ENCODE measurements around the gene ZNF253. TPM values are rescaled to one million over a fixed set of nuclear protein-coding genes. Genes with fewer than 3 reads are reported as not detected.

ZNF253 gene
- total and polyA plus RNA-seq, 10 of the 15 experiments (the other 5 are each of a cell fraction or from before 2014, with no cell fraction given), result 2.6 to 8.9 (median 5.2) TPM

DNA sequence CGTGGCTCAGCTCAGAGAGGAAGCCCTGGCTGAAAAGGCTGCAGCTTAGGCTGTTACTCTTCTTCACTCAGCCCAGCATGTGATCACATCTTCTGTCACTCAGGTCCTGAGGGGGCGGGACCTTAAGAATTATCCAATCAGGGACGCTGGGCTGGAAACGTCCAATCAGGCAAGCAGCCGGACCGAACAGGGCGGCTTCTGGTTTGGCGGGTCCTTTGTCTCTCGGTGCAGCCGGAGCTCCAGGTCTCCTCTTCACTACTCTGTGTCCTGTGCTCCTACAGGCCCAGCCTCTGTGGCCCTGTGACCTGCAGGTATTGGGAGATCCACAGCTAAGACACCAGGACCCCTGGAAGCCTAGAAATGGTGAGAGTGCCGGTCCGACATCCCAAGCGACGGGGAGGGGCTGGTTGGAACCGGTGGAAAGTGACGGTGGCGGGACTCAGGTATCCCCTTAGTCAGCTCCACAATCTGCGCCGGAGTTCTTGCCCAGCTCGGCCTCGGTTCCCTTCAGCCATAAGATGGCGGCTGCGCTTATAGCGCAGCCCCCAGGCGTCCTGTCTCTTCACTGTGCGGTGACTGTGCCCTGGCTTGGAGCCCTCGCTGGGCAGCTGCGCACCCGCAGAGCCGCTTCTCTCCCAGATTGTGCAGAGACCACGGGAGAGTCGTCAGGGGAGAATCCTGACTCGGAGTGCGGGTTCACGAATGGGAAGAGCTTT, 35.2 kb downstream of the ZNF253 start, which contains the start of gene ZNF93 (continued):
- TF ChIP-seq, protein P1, sequence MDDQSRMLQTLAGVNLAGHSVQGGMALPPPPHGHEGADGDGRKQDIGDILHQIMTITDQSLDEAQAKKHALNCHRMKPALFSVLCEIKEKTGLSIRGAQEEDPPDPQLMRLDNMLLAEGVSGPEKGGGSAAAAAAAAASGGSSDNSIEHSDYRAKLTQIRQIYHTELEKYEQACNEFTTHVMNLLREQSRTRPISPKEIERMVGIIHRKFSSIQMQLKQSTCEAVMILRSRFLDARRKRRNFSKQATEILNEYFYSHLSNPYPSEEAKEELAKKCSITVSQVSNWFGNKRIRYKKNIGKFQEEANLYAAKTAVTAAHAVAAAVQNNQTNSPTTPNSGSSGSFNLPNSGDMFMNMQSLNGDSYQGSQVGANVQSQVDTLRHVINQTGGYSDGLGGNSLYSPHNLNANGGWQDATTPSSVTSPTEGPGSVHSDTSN (IDR thresholded peaks at IDR 0.05; ENCODE audit: insufficient replicate concordance, low read depth, low read length), result peak; percentile 92
- peak; percentile 91 for TF ChIP-seq NFYB (IDR thresholded peaks at IDR 0.05; ENCODE audit: insufficient read depth, low read depth, low read length)
- TF ChIP-seq, protein P2, sequence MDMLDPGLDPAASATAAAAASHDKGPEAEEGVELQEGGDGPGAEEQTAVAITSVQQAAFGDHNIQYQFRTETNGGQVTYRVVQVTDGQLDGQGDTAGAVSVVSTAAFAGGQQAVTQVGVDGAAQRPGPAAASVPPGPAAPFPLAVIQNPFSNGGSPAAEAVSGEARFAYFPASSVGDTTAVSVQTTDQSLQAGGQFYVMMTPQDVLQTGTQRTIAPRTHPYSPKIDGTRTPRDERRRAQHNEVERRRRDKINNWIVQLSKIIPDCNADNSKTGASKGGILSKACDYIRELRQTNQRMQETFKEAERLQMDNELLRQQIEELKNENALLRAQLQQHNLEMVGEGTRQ (IDR thresholded peaks at IDR 0.05; ENCODE audit: borderline replicate concordance, low read depth, low read length), result peak; percentile 74
- TF ChIP-seq SIN3A (IDR thresholded peaks at IDR 0.05; ENCODE audit: low read depth, low read length), result peak; percentile 89; the same call in 1 of the 2 replicates
- 0 out of 2 replicates have a peak, but pooled peaks have one; percentile 70 for TF ChIP-seq STAT1 (conservative IDR thresholded peaks at IDR 0.05)
- no peak for TF ChIP-seq HDAC2 (IDR thresholded peaks at IDR 0.05)
- TF ChIP-seq BHLHE40 (IDR thresholded peaks at IDR 0.05; ENCODE audit: borderline replicate concordance in 1 of 2, low read depth in 2 of 2, low read length in 1 of 2), result peak; percentile 36 to 58; a peak in 1 of 4 replicates
- no peak for TF ChIP-seq RB1 (IDR thresholded peaks at IDR 0.05; ENCODE audit: borderline replicate concordance)
- TF ChIP-seq CHD2 (IDR thresholded peaks at IDR 0.05; ENCODE audit: borderline replicate concordance, low read depth, low read length), result peak; percentile 76; the same call in 1 of the 2 replicates
- 0 out of 2 replicates have a peak, but pooled peaks have one; percentile 20 for TF ChIP-seq RFX5 (IDR thresholded peaks at IDR 0.05; ENCODE audit: low read depth, low read length)
- no peak for TF ChIP-seq WRNIP1 (IDR thresholded peaks at IDR 0.05; ENCODE audit: borderline replicate concordance, low read depth, low read length)
- TF ChIP-seq SPI1 (IDR thresholded peaks at IDR 0.05; ENCODE audit: borderline replicate concordance, insufficient read depth, low read depth, low read length), result no peak
- peak; percentile 81 for TF ChIP-seq POLR2AphosphoS5 (IDR thresholded peaks at IDR 0.05; ENCODE audit: low read length)
- peak; percentile 85 for TF ChIP-seq SP1 (IDR thresholded peaks at IDR 0.05; ENCODE audit: low read depth, low read length)
- TF ChIP-seq, protein P3, sequence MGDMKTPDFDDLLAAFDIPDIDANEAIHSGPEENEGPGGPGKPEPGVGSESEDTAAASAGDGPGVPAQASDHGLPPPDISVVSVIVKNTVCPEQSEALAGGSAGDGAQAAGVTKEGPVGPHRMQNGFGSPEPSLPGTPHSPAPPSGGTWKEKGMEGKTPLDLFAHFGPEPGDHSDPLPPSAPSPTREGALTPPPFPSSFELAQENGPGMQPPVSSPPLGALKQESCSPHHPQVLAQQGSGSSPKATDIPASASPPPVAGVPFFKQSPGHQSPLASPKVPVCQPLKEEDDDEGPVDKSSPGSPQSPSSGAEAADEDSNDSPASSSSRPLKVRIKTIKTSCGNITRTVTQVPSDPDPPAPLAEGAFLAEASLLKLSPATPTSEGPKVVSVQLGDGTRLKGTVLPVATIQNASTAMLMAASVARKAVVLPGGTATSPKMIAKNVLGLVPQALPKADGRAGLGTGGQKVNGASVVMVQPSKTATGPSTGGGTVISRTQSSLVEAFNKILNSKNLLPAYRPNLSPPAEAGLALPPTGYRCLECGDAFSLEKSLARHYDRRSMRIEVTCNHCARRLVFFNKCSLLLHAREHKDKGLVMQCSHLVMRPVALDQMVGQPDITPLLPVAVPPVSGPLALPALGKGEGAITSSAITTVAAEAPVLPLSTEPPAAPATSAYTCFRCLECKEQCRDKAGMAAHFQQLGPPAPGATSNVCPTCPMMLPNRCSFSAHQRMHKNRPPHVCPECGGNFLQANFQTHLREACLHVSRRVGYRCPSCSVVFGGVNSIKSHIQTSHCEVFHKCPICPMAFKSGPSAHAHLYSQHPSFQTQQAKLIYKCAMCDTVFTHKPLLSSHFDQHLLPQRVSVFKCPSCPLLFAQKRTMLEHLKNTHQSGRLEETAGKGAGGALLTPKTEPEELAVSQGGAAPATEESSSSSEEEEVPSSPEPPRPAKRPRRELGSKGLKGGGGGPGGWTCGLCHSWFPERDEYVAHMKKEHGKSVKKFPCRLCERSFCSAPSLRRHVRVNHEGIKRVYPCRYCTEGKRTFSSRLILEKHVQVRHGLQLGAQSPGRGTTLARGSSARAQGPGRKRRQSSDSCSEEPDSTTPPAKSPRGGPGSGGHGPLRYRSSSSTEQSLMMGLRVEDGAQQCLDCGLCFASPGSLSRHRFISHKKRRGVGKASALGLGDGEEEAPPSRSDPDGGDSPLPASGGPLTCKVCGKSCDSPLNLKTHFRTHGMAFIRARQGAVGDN (IDR thresholded peaks at IDR 0.05), result no peak
- TF ChIP-seq, protein P4, sequence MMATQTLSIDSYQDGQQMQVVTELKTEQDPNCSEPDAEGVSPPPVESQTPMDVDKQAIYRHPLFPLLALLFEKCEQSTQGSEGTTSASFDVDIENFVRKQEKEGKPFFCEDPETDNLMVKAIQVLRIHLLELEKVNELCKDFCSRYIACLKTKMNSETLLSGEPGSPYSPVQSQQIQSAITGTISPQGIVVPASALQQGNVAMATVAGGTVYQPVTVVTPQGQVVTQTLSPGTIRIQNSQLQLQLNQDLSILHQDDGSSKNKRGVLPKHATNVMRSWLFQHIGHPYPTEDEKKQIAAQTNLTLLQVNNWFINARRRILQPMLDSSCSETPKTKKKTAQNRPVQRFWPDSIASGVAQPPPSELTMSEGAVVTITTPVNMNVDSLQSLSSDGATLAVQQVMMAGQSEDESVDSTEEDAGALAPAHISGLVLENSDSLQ (IDR thresholded peaks at IDR 0.05), result peak; percentile 98
- TF ChIP-seq, protein P5, sequence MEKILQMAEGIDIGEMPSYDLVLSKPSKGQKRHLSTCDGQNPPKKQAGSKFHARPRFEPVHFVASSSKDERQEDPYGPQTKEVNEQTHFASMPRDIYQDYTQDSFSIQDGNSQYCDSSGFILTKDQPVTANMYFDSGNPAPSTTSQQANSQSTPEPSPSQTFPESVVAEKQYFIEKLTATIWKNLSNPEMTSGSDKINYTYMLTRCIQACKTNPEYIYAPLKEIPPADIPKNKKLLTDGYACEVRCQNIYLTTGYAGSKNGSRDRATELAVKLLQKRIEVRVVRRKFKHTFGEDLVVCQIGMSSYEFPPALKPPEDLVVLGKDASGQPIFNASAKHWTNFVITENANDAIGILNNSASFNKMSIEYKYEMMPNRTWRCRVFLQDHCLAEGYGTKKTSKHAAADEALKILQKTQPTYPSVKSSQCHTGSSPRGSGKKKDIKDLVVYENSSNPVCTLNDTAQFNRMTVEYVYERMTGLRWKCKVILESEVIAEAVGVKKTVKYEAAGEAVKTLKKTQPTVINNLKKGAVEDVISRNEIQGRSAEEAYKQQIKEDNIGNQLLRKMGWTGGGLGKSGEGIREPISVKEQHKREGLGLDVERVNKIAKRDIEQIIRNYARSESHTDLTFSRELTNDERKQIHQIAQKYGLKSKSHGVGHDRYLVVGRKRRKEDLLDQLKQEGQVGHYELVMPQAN (conservative IDR thresholded peaks at IDR 0.05), result peak; percentile 90
- TF ChIP-seq, protein P6, sequence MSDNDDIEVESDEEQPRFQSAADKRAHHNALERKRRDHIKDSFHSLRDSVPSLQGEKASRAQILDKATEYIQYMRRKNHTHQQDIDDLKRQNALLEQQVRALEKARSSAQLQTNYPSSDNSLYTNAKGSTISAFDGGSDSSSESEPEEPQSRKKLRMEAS (IDR thresholded peaks at IDR 0.05; ENCODE audit: low read depth, low read length), result peak; percentile 48; the same call in 1 of the 2 replicates
- TF ChIP-seq ASH2L (IDR thresholded peaks at IDR 0.05; ENCODE audit: borderline replicate concordance, low read depth), result no peak
- TF ChIP-seq RAD51 (IDR thresholded peaks at IDR 0.05), result peak; percentile 93
